Loucy (cell line): ENCODE results near the gene LGALS1.
"Not testable (repeated sequence)": the region's sequence is repeated elsewhere in the genome, so short reads cannot be mapped to it uniquely, and the experiment has no call there.

Experiments used
- H2AFZ ChIP-seq: fragments of 200-600 bp; sonication (generic); 2 replicates; pipeline ENCODE4 v1.6.0; 2016; ENCODE audit warnings: antibody characterized with exemption, mild to moderate bottlenecking, low read length, moderate library complexity
- H3F3A ChIP-seq: fragments of 200-600 bp; 2 replicates; pipeline ENCODE4 v1.6.0; 2016; ENCODE audit warnings: antibody characterized with exemption, low read depth, mild to moderate bottlenecking
- H3K27me3 ChIP-seq: fragments of 200-600 bp; sonication (generic); 2 replicates; pipeline ENCODE4 v1.6.1; 2014; ENCODE audit warnings: low read length, mild to moderate bottlenecking; ENCODE audit not compliant: insufficient read depth, poor library complexity, severe bottlenecking
- H3K36me3 ChIP-seq: fragments of 200-600 bp; sonication (generic); 2 replicates; pipeline ENCODE4 v1.6.1; 2016; ENCODE audit warnings: low read length; ENCODE audit not compliant: insufficient read depth
- H3K4me1 ChIP-seq: fragments of 200-600 bp; sonication (generic); 2 replicates; pipeline ENCODE4 v1.5.1; 2014; ENCODE audit warnings: low read length, mild to moderate bottlenecking; ENCODE audit not compliant: insufficient read depth, poor library complexity, severe bottlenecking
- H3K4me2 ChIP-seq: fragments of 200-600 bp; sonication (generic); 2 replicates; pipeline ENCODE4 v1.6.0; 2014; ENCODE audit warnings: antibody characterized with exemption, low read length, low read depth, mild to moderate bottlenecking; ENCODE audit not compliant: poor library complexity, severe bottlenecking
- H3K4me3 ChIP-seq: fragments of 200-600 bp; sonication (generic); 2 replicates; pipeline ENCODE4 v1.5.1; 2014; ENCODE audit warnings: low read length, mild to moderate bottlenecking, mixed read lengths; ENCODE audit not compliant: poor library complexity, severe bottlenecking
- H3K79me2 ChIP-seq: fragments of 200-600 bp; sonication (generic); 2 replicates; pipeline ENCODE4 v1.6.1; 2014; ENCODE audit warnings: low read length; ENCODE audit not compliant: insufficient read depth
- H3K9ac ChIP-seq: fragments of 200-600 bp; sonication (generic); 2 replicates; pipeline ENCODE4 v1.6.0; 2014; ENCODE audit warnings: mild to moderate bottlenecking, low read depth, low read length, moderate library complexity; ENCODE audit not compliant: poor library complexity, severe bottlenecking
- H3K9me2 ChIP-seq: fragments of 200-600 bp; sonication (generic); replicated peaks from 2 replicates; pipeline ENCODE4 v1.6.1; 2016; ENCODE audit warnings: low read depth, low read length, mixed read lengths
- H3K9me3 ChIP-seq: fragments of 200-600 bp; sonication (generic); 2 replicates; pipeline ENCODE4 v1.6.1; 2014; ENCODE audit warnings: mild to moderate bottlenecking, antibody characterized with exemption, low read length, low read depth; ENCODE audit not compliant: insufficient read depth
- H4K20me1 ChIP-seq: fragments of 200-600 bp; sonication (generic); 2 replicates; pipeline ENCODE4 v1.6.0; 2014; ENCODE audit warnings: antibody characterized with exemption, low read length, mild to moderate bottlenecking; ENCODE audit not compliant: insufficient read depth, poor library complexity, severe bottlenecking
- CTCF ChIP-seq: fragments of 200-600 bp; sonication (generic); conservative IDR thresholded peaks from 2 replicates; pipeline ENCODE4 v1.5.1; 2014; ENCODE audit warnings: mild to moderate bottlenecking, antibody characterized with exemption, low read length
- EZH2phosphoT487 ChIP-seq: fragments of 200-600 bp; IDR thresholded peaks from 2 replicates; pipeline ENCODE4 v1.6.1; 2018; ENCODE audit warnings: antibody characterized with exemption, mild to moderate bottlenecking, moderate library complexity, borderline replicate concordance

LGALS1 gene

GRCh38 chr22:37690901-37691504 is 15.6 kb downstream of the LGALS1 start:
- no peaks in the 10 kb centered on the region for H3K27me3 ChIP-seq
- H3K9me3 ChIP-seq: no peaks in the 10 kb centered on the region
- no peaks in the 10 kb centered on the region for H3K9me2 ChIP-seq
- H3K9ac ChIP-seq: no peak overlapping the region
- H3K4me1 ChIP-seq: peaks cover 22% of the 10 kb centered on the region
- H3F3A ChIP-seq: no peaks in the 10 kb centered on the region
- H3K4me2 ChIP-seq: no peak overlapping the region
- no peak overlapping the region for H2AFZ ChIP-seq
- no peak for TF ChIP-seq CTCF
- TF ChIP-seq EZH2phosphoT487: no peak
- H4K20me1 ChIP-seq: no peaks in the 10 kb centered on the region
- H3K4me3 ChIP-seq: no peak overlapping the region
- peaks cover 29% of the 10 kb centered on the region for H3K79me2 ChIP-seq
- H3K36me3 ChIP-seq: peaks cover 35% of the 10 kb centered on the region; the same call in 1 of the 2 replicates

DNA sequence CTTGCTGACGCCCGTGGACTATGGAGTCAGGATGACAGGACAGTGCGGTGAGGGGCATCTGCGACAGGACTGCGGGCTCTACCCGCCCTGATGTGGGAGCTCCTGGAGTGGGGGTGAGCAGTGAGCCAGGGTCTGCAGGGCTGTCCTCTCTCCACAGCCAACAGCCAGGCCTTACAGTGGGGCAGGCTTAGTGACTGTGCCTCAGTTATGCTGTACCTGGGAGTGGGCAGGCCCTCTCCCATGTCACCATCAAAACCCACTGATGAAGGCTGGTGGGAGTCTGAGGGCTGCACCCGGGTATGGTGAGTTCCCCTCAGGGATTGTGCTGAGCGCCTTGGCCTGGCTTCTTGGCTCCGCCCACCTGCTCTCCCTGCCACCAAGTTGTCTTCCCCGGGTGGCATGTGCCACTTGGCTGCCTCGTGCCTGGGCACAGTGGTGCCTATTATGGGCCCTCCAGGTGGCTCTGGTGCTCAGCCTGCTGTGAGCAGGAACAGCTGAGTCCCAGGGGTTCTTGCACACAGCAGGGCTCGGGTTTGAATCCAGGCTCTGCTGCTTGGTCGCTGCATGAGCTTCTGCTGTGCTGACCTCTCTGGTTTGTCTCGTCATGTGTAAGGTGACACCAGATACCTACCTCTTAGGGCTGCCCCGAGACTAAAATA is 17.3 kb downstream of the LGALS1 start:
- Histone ChIP-seq H3K4me3 (no peak overlapping the region), H3K79me2 (peaks cover 13% of the 10 kb centered on the region), H3K9me3 (no peaks in the 10 kb centered on the region), H4K20me1 (no peaks in the 10 kb centered on the region), H3F3A (no peaks in the 10 kb centered on the region), H3K4me1 (peaks cover 21% of the 10 kb centered on the region), H3K27me3 (no peaks in the 10 kb centered on the region), H3K9ac (no peak overlapping the region), H3K4me2 (no peak overlapping the region), H3K9me2 (no peaks in the 10 kb centered on the region), H2AFZ (no peak overlapping the region), H3K36me3 (peaks cover 35% of the 10 kb centered on the region; the same call in 1 of the 2 replicates)
- TF ChIP-seq CTCF (no peak), EZH2phosphoT487 (no peak)

- not testable (repeated sequence) for H3K27me3 ChIP-seq, H3F3A ChIP-seq, H3K79me2 ChIP-seq, H3K9me3 ChIP-seq, H3K9me2 ChIP-seq, H2AFZ ChIP-seq, H3K4me3 ChIP-seq, H3K9ac ChIP-seq, H3K4me2 ChIP-seq, H4K20me1 ChIP-seq
- Histone ChIP-seq H3K36me3 (peaks cover 32% of the 10 kb centered on the region; the same call in 1 of the 2 replicates), H3K4me1 (peaks cover 13% of the 10 kb centered on the region)
Observed at GRCh38 chr22:37694131-37694530, 18.7 kb downstream of the LGALS1 start.

DNA sequence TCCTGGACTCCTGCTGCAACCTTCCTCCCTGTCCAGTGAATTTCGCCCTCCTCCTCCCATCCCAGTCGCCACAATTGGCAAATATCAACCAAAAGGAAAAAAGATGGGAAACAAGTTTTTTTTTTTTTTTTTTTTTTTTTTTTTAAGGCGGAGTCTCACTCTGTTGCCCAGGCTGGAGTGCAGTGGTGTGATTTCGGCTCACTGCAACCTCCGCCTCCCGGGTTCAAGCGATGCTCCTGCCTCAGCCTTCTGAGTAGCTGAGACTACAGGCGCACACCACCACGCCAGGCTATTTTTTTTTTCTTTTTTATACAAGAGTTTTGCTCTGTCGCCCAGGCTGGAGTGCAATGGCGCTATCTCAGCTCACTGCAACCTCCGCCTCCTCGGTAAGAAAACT is 20.8 kb downstream of the LGALS1 start:
- not testable (repeated sequence) for H3K79me2 ChIP-seq, H3K9me2 ChIP-seq, H3K9ac ChIP-seq, H3K27me3 ChIP-seq, H2AFZ ChIP-seq, H4K20me1 ChIP-seq, H3K9me3 ChIP-seq, H3F3A ChIP-seq
- H3K4me2 ChIP-seq: peak overlapping the region; percentile 67
- H3K4me3 ChIP-seq: peak overlapping the region; percentile 55
- H3K4me1 ChIP-seq: peaks cover 13% of the 10 kb centered on the region
- peaks cover 21% of the 10 kb centered on the region; the same call in 1 of the 2 replicates for H3K36me3 ChIP-seq
